Natural killer cell (primary cell): ENCODE data around the gene NOC3L. TPM values are rescaled to one million over a fixed set of nuclear protein-coding genes. Genes with fewer than 3 reads are reported as not detected.

ENCODE experiments used
- ATAC-seq, 3 donors: fragments of 150-1000 bp in 2 of 3; fragments of 200-7000 bp in 1 of 3; cut with Tn5 transposase; 1 replicate in 1 of 3; 2 replicates in 2 of 3; pipeline ENCODE4 v1.10.0; 2021; ENCODE audit warnings: mild to moderate bottlenecking in 2 of 3, moderate library complexity in 2 of 3
- DNase-seq, 2 donors: peaks; one replicate each; pipeline versions ENCODE4 v3.0.0 to v3.0.0-alpha.2; 2013 to 2021; ENCODE audit warnings: mixed read lengths in 1 of 2
- H3K27ac ChIP-seq: one replicate; pipeline ENCODE4 v1.5.1; 2013; ENCODE audit warnings: mild to moderate bottlenecking, low read length
- H3K27me3 ChIP-seq: one replicate; pipeline ENCODE4 v1.6.1; 2013; ENCODE audit warnings: low read length; ENCODE audit not compliant: control insufficient read depth, insufficient read depth
- H3K36me3 ChIP-seq: one replicate; pipeline ENCODE4 v1.6.1; 2013; ENCODE audit warnings: low read length; ENCODE audit not compliant: control insufficient read depth, insufficient read depth
- H3K4me1 ChIP-seq: one replicate; pipeline ENCODE4 v1.6.1; 2013; ENCODE audit warnings: low read length; ENCODE audit not compliant: control insufficient read depth, insufficient read depth
- H3K4me3 ChIP-seq: one replicate; pipeline ENCODE4 v1.5.1; 2013; ENCODE audit warnings: low read length
- H3K9me3 ChIP-seq: one replicate; pipeline ENCODE4 v1.6.1; 2013; ENCODE audit warnings: low read length; ENCODE audit not compliant: control insufficient read depth, insufficient read depth
- H3K27ac Mint-ChIP-seq, 2 donors: one replicate each; pipeline ENCODE4 v1.8.0; 2022; ENCODE audit warnings: mild to moderate bottlenecking in 2 of 2, mixed read lengths in 2 of 2, moderate library complexity in 1 of 2
- H3K27me3 Mint-ChIP-seq, 2 donors: one replicate each; pipeline ENCODE4 v1.8.0; 2022; ENCODE audit warnings: low read depth in 2 of 2, mixed read lengths in 2 of 2
- H3K36me3 Mint-ChIP-seq: one replicate; pipeline ENCODE4 v1.8.0; 2022; ENCODE audit warnings: mixed read lengths
- H3K4me1 Mint-ChIP-seq, 2 donors: one replicate each; pipeline ENCODE4 v1.8.0; 2022; ENCODE audit warnings: mixed read lengths in 2 of 2
- H3K4me3 Mint-ChIP-seq: one replicate; pipeline ENCODE4 v1.8.0; 2022; ENCODE audit warnings: mild to moderate bottlenecking, moderate library complexity, mixed read lengths
- H3K9me3 Mint-ChIP-seq, 2 donors: one replicate each; pipeline ENCODE4 v1.8.0; 2022; ENCODE audit warnings: mixed read lengths in 2 of 2
- WGBS: methylation state at CpG from one replicate; pipeline ENCODE4 v1.1.7; 2013; ENCODE audit warnings: missing lambda C conversion rate; ENCODE audit not compliant: insufficient coverage; 5-methylcytosine and 5-hydroxymethylcytosine counted together
- intact Hi-C: fragments of 100-400 bp; cut with micrococcal nuclease; formaldehyde crosslinking; loops from one replicate; pipeline ENCODE4 v1.14.2; 2022
- total RNA-seq, 4 donors: library from RNA; stranded (reverse); fragments of 120-200 nt in 1 of 4; gene quantifications; one replicate each; pipeline versions ENCODE4 v1.2.3 to v1.2.4, GENCODE V29; 2013 to 2022
- TF ChIP-seq, protein P1 (sequence below): fragments of 200-600 bp; IDR thresholded peaks from one replicate; pipeline ENCODE4 v1.8.0; 2022; ENCODE audit warnings: antibody characterized with exemption

Gene NOC3L
- total RNA-seq, 3 donors from 2014 or later (not counting 1 experiment from before 2014, with no cell fraction given), result 10.8 to 18.6 (median 13.1) TPM

DNA sequence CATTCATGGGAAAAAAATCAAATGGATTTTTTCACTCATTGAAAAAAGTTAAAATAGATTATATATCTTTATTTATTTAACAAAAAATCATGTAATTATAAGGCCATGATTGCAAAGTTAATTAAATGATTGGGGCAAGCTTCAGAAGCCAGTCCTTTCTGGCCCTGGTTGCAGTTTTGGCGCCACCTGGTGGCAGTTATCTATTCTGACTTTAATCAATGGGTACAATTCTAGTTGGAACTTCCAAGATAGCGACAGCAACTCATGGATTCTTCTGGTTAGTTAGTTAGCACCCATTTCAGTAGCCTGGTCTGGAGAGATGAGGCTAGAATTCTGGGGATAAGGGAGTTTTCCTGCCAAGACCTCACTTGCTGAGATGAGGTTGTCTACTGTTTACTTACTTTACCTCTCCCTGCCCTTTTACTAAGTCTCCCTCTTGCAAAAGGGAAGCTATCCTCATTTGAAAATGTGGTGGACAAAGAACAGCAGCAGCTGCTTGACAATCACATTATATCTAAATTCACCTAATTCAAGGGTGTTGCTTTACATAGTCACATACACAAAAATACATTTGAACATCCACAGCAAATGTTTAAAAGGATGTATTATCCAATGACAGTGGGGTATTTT is 42.3 kb downstream of the NOC3L start:
- H3K4me3 ChIP-seq, result no peak overlapping the region
- no peaks in the 10 kb centered on the region for H3K27me3 ChIP-seq
- no peaks in the 10 kb centered on the region for H3K9me3 ChIP-seq
- DNase-seq (peak; percentile 49 to 79), ATAC-seq (peak; percentile 44 to 63 (median 58))
- no peaks in the 10 kb centered on the region for H3K36me3 Mint-ChIP-seq
- peaks cover 10% of the 10 kb centered on the region for H3K36me3 ChIP-seq
- no peaks in the 10 kb centered on the region for H3K4me1 ChIP-seq
- H3K27ac ChIP-seq, result no peak overlapping the region
- no peaks in the 10 kb centered on the region for H3K27me3 Mint-ChIP-seq
- WGBS, result 42% methylated on average over 2 of the region's 2 CpGs
- no peak overlapping the region for H3K4me3 Mint-ChIP-seq
- TF ChIP-seq, protein P1, sequence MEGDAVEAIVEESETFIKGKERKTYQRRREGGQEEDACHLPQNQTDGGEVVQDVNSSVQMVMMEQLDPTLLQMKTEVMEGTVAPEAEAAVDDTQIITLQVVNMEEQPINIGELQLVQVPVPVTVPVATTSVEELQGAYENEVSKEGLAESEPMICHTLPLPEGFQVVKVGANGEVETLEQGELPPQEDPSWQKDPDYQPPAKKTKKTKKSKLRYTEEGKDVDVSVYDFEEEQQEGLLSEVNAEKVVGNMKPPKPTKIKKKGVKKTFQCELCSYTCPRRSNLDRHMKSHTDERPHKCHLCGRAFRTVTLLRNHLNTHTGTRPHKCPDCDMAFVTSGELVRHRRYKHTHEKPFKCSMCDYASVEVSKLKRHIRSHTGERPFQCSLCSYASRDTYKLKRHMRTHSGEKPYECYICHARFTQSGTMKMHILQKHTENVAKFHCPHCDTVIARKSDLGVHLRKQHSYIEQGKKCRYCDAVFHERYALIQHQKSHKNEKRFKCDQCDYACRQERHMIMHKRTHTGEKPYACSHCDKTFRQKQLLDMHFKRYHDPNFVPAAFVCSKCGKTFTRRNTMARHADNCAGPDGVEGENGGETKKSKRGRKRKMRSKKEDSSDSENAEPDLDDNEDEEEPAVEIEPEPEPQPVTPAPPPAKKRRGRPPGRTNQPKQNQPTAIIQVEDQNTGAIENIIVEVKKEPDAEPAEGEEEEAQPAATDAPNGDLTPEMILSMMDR, result peak; percentile 98
- intact Hi-C loops, result no loop called here
- H3K9me3 Mint-ChIP-seq, result no peaks in the 10 kb centered on the region
- peaks cover 0 to 4% of the 10 kb centered on the region in 2 donors for H3K4me1 Mint-ChIP-seq
- no peak overlapping the region for H3K27ac Mint-ChIP-seq

DNA sequence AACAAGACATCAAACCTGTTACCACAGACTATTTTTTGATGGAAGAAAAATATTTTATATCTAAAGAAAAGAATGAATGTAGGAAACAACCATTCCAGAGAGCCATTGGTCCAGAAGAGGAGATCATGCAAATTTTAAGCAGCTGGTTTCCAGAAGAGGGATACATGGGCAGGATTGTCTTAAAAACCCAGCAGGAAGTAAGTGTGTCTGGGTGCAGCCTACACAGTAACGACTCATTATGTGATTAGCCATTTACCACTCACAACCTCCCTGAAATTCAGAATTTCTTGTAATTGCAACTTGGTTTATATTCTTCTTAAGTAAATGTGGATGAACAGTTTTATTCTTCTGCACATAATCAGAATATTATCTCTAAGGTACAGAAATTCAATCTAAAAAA is 46.2 kb downstream of the NOC3L start:
- no peaks in the 10 kb centered on the region for H3K36me3 ChIP-seq
- no peaks in the 10 kb centered on the region for H3K9me3 ChIP-seq
- no peaks in the 10 kb centered on the region for H3K4me1 ChIP-seq
- H3K4me3 ChIP-seq, result no peak overlapping the region
- TF ChIP-seq, protein P1, result no peak
- H3K27ac ChIP-seq, result no peak overlapping the region
- peaks cover 0 to 6% of the 10 kb centered on the region in 2 donors for H3K4me1 Mint-ChIP-seq
- H3K27me3 ChIP-seq, result no peaks in the 10 kb centered on the region
- ATAC-seq (no peak), DNase-seq (no peak)
- no peaks in the 10 kb centered on the region for H3K36me3 Mint-ChIP-seq
- H3K4me3 Mint-ChIP-seq, result no peak overlapping the region
- no peaks in the 10 kb centered on the region for H3K9me3 Mint-ChIP-seq
- no CpG with 5 or more reads among the region's 1 CpG for WGBS
- no peak overlapping the region for H3K27ac Mint-ChIP-seq
- peaks cover 0 to 7% of the 10 kb centered on the region in 2 donors for H3K27me3 Mint-ChIP-seq
- intact Hi-C loops, result no loop called here

DNA sequence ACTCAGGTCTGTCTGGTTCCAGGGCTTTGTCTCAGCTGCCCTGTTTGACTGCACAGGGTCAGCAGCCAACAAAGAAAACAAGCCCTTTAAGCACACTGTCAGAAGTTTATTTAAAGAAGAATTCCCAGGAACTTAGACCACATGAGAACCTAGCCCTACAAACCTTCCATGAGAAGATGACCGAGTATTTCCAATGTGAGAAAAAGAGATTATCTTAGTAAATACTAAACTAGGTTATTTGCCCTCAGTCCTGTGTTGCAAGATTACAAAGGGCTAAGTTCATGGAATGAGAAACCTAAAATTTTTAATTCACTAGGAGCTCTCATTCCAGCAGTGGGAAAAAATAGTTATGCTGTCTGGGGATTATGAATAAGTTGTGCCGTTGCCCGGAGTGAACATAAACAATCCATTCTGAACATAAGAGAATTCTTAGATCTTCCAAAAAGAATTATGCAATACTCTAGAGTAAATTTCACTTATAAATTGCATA is 46.7 kb downstream of the NOC3L start:
- H3K4me3 Mint-ChIP-seq, result no peak overlapping the region
- H3K36me3 ChIP-seq, result no peaks in the 10 kb centered on the region
- H3K36me3 Mint-ChIP-seq, result no peaks in the 10 kb centered on the region
- no peaks in the 10 kb centered on the region for H3K27me3 ChIP-seq
- H3K9me3 ChIP-seq, result no peaks in the 10 kb centered on the region
- DNase-seq (no peak), ATAC-seq (no peak)
- H3K4me1 ChIP-seq, result no peaks in the 10 kb centered on the region
- peaks cover 0 to 8% of the 10 kb centered on the region in 2 donors for H3K27me3 Mint-ChIP-seq
- H3K9me3 Mint-ChIP-seq, result no peaks in the 10 kb centered on the region
- no CpG with 5 or more reads among the region's 3 CpGs for WGBS
- intact Hi-C loops, result no loop called here
- TF ChIP-seq, protein P1, result no peak
- no peak overlapping the region for H3K4me3 ChIP-seq
- no peak overlapping the region for H3K27ac ChIP-seq
- H3K27ac Mint-ChIP-seq, result no peak overlapping the region
- H3K4me1 Mint-ChIP-seq, result peaks cover 0 to 9% of the 10 kb centered on the region in 2 donors

DNA sequence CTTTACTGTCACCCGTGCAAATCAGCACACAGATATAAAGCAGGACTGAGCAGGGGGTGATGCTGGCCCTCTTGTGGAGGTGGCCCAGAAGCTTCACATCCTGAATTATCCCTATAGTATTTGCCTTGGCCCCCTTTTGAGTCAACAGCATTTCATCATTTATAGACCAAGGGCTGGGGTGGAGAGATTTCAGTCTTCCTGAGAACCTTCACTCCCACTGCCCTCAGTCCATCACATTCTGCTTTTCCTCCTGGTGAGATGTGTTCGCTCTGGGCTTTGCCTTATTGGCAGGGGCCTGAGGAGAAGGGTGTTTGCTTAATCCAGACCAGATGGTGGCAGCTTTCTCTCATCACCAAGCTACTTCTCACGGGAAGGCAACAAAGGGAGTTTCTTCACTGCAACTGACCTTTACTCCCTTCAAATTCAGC is 47.7 kb downstream of the NOC3L start:
- TF ChIP-seq, protein P1, result no peak
- 90% methylated on average over 1 of the region's 3 CpGs for WGBS
- Histone ChIP-seq H3K4me3 (no peak overlapping the region), H3K36me3 (no peaks in the 10 kb centered on the region), H3K27me3 (no peaks in the 10 kb centered on the region), H3K4me1 (no peaks in the 10 kb centered on the region), H3K9me3 (no peaks in the 10 kb centered on the region), H3K27ac (no peak overlapping the region)
- no peaks in the 10 kb centered on the region for H3K9me3 Mint-ChIP-seq
- H3K4me1 Mint-ChIP-seq, result peaks cover 0 to 9% of the 10 kb centered on the region in 2 donors
- no peak overlapping the region for H3K4me3 Mint-ChIP-seq
- DNase-seq (no peak), ATAC-seq (no peak)
- H3K36me3 Mint-ChIP-seq, result no peaks in the 10 kb centered on the region
- no peak overlapping the region for H3K27ac Mint-ChIP-seq
- intact Hi-C loops, result no loop called here
- peaks cover 0 to 11% of the 10 kb centered on the region in 2 donors for H3K27me3 Mint-ChIP-seq
